HEK293T (cell line): ENCODE data around the gene NINL.
"Not testable (repeated sequence)": the region's sequence is repeated elsewhere in the genome, so short reads cannot be mapped to it uniquely, and the experiment has no call there.

ENCODE experiments used
- CTCF ChIA-PET: fragments of 350-600 bp; formaldehyde crosslinking; extraction: SDS; loops from one replicate; lab custom pipeline; 2021; ENCODE audit warnings: antibody characterized with exemption, inconsistent platforms; lab: Yijun Ruan, JAX
- POLR2A ChIA-PET: fragments of 350-600 bp; formaldehyde crosslinking; extraction: SDS; loops from one replicate; lab custom pipeline; 2020; ENCODE audit warnings: antibody characterized with exemption, inconsistent platforms; lab: Yijun Ruan, JAX
- DNase-seq: peaks from one replicate; pipeline ENCODE4 v3.0.0; 2012; ENCODE audit warnings: mixed read lengths; ENCODE audit errors: extremely low spot score
- ARNT ChIP-seq: fragments of 450-650 bp; IDR thresholded peaks from 2 replicates; pipeline ENCODE4 v1.6.1; 2017; ENCODE audit warnings: mild to moderate bottlenecking
- BHLHE40 ChIP-seq: fragments of 450-650 bp; IDR thresholded peaks from 2 replicates; pipeline ENCODE4 v1.6.1; 2016; ENCODE audit warnings: mild to moderate bottlenecking, moderate library complexity, borderline replicate concordance
- CTBP1 ChIP-seq: fragments of 450-650 bp; IDR thresholded peaks from 2 replicates; pipeline ENCODE4 v1.6.1; 2016; ENCODE audit warnings: borderline replicate concordance
- ELF4 ChIP-seq: fragments of 450-650 bp; IDR thresholded peaks from 2 replicates; pipeline ENCODE4 v1.6.1; 2017; ENCODE audit warnings: antibody characterized with exemption
- FOXA1 ChIP-seq: fragments of 450-650 bp; IDR thresholded peaks from 2 replicates; pipeline ENCODE4 v1.6.1; 2016; ENCODE audit warnings: mild to moderate bottlenecking
- FOXK2 ChIP-seq: fragments of 450-650 bp; IDR thresholded peaks from 2 replicates; pipeline ENCODE4 v1.6.1; 2016; ENCODE audit warnings: mild to moderate bottlenecking
- FOXM1 ChIP-seq: fragments of 450-650 bp; IDR thresholded peaks from 2 replicates; pipeline ENCODE4 v1.6.1; 2017; ENCODE audit warnings: mild to moderate bottlenecking, borderline replicate concordance
- HDGF ChIP-seq: fragments of 450-650 bp; IDR thresholded peaks from 2 replicates; pipeline ENCODE4 v1.6.1; 2017; ENCODE audit warnings: antibody characterized with exemption, borderline replicate concordance
- L3MBTL2 ChIP-seq: fragments of 450-650 bp; conservative IDR thresholded peaks from 2 replicates; pipeline ENCODE4 v1.6.1; 2016; ENCODE audit warnings: mild to moderate bottlenecking
- LEF1 ChIP-seq: fragments of 450-650 bp; IDR thresholded peaks from 2 replicates; pipeline ENCODE4 v1.6.1; 2017; ENCODE audit warnings: mild to moderate bottlenecking, borderline replicate concordance
- NFRKB ChIP-seq: fragments of 450-650 bp; IDR thresholded peaks from 2 replicates; pipeline ENCODE4 v1.6.1; 2016; ENCODE audit warnings: mild to moderate bottlenecking, moderate library complexity
- SP1 ChIP-seq: fragments of 450-650 bp; IDR thresholded peaks from 2 replicates; pipeline ENCODE4 v1.6.1; 2017
- SUZ12 ChIP-seq: fragments of 450-650 bp; IDR thresholded peaks from 2 replicates; pipeline ENCODE4 v1.6.1; 2016; ENCODE audit warnings: mild to moderate bottlenecking
- TARDBP ChIP-seq: fragments of 450-650 bp; IDR thresholded peaks from 2 replicates; pipeline ENCODE4 v1.6.1; 2016
- ZNF384 ChIP-seq: fragments of 450-650 bp; IDR thresholded peaks from 2 replicates; pipeline ENCODE4 v1.6.1; 2016
- TF ChIP-seq, protein P1 (sequence below): fragments of 450-650 bp; IDR thresholded peaks from 2 replicates; pipeline ENCODE4 v1.6.1; 2016

NINL gene

DNA sequence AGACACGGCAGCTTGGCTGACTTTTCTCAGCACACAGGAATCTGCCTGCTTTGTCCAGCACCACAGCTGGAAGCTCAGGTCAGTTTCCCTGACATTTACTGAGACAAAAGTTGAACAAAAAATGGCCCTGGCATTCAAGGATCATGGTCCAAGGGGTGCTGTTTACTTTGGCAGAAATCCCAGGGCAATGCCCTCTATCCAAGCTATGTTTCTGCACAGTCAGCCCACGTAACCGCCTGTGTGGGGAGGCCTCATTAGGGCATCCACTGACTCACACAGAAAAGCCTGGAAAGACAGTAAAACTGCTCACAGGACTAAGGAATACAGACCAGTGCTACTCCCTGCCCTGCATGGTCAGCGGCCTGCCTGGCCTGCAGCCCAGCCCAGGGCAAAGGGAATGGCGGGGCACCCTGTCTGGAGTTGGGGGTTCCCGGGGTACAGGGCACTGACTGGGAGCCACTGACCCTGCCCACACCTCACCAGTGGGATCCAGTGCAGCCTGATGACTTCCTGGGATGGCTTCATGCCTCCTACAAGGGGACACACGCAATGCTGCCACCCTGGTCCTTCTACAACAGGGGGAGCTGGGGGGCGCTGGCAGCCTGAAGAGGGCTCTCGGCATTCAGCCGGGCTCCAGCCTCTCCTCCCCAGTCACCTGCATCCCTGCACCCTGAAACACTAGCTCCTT, 77.1 kb downstream of the NINL start:
- ChIA-PET CTCF (no interaction called here), POLR2A (no interaction called here)
- DNase-seq: no peak
- no peak for TF ChIP-seq SP1

DNA sequence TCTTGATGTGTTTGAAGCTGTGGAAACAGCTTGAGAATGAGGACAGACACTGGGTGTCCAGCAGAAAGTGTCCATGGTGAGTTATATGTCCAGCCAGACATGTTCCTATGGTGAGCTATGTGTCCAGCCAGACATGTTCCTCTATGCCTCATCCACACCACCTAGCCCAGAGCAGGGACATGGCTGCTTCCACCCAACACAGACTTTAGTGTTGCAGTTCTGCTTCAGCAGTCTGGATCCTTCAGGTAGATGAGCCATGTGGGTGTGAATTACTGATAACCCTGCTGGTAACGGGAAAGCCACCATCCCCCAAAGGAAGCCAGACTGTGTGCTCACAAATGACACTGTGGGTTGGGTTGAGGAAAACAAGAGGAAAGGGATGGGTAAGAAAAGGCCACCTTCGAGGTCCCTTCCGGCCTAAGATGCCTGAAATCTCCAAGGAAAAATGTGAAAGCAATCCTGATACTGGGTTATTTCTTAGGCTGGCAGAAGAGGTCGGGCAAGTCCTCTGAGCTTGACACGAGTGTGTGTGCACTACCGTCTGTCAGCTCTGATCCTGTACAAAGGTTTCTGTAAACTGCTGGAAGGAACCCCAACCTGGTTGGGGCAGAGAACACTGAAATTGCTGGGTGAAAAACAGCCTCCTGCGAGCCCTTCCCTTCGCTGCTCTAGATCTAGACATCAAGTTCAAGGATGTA, 77.8 kb downstream of the NINL start:
- DNase-seq: no peak
- CTCF ChIA-PET: no interaction called here
- POLR2A ChIA-PET: no interaction called here
- TF ChIP-seq ARNT (no peak), LEF1 (no peak), CTBP1 (no peak), HDGF (no peak), L3MBTL2 (no peak), FOXM1 (no peak), TARDBP (no peak), SP1 (no peak), SUZ12 (no peak), BHLHE40 (no peak), FOXK2 (no peak), NFRKB (no peak), FOXA1 (no peak), ZNF384 (no peak), ELF4 (no peak)
- TF ChIP-seq, protein P1, sequence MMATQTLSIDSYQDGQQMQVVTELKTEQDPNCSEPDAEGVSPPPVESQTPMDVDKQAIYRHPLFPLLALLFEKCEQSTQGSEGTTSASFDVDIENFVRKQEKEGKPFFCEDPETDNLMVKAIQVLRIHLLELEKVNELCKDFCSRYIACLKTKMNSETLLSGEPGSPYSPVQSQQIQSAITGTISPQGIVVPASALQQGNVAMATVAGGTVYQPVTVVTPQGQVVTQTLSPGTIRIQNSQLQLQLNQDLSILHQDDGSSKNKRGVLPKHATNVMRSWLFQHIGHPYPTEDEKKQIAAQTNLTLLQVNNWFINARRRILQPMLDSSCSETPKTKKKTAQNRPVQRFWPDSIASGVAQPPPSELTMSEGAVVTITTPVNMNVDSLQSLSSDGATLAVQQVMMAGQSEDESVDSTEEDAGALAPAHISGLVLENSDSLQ: no peak

DNA sequence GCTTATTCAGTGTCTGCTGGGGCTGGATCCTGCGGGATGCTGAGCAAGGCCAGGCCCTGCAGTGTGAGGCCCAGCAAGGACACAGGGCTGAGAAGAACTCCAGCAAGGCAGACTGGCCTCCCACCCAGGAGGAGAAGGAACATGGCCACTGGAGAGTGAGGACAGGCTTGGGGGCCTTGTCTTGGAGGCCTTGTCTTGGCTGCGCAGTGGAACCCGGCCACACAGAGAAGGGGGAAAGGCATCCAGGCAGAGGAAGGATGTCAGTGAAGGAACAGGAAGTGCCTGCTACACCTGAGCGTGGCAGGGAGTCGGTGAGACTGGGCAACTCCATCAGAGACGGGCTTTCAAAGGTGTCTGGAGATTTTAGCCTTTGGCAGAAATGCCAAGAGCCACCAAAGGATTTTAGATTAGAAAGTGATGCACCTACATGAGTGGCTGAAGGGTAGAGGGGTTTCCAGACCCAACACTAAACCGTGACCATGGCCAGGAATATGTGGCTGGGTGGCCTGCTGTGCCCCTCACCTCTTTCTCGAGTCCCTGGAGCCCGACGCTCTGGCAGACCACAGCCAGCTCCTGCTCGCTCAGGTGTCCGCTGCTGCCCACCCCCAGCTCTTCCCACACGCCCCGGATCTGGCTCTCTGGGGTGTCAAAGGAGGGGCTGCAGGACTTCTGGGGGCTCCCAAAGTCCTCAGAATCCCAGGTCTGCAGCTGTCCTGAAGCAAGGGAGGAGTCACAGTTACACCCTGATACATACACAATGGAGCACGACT, 80.8 kb downstream of the NINL start:
- TF ChIP-seq TARDBP (no peak), CTBP1 (no peak), LEF1 (no peak), FOXA1 (no peak), SUZ12 (no peak), ZNF384 (no peak), FOXK2 (no peak), ARNT (no peak), ELF4 (no peak), BHLHE40 (no peak), FOXM1 (no peak)
- TF ChIP-seq, protein P1: no peak
- ChIA-PET CTCF (no interaction called here), POLR2A (no interaction called here)
- no peak for DNase-seq

DNA sequence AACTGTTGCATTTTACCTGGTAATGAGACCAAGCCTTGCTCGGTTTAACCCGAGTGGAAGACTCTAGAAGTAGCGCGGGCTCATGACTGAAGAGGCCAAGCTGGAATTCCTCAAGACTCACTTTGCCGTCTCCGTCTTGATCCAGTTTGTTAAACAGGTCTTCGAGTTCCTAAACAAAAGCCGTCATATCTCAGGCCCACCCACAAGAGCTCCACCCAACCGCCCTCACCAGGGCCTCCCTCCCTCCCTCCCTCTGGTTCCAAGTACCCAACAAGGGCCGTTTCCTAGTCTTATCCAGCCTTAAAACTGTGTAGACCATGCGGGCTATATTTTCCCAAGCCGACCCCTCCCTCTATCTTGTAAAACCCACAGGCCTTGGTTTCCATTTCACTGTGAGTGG, 81.4 kb downstream of the NINL start:
- CTCF ChIA-PET: no interaction called here
- no peak for DNase-seq
- TF ChIP-seq SP1: no peak
- no peak for TF ChIP-seq CTBP1
- TF ChIP-seq LEF1: no peak
- TF ChIP-seq FOXM1: no peak
- TF ChIP-seq, protein P1: no peak
- TF ChIP-seq FOXK2: no peak
- no peak for TF ChIP-seq L3MBTL2
- no peak for TF ChIP-seq NFRKB
- no peak for TF ChIP-seq SUZ12
- no peak for TF ChIP-seq HDGF
- no peak for TF ChIP-seq ZNF384
- no peak for TF ChIP-seq TARDBP
- no peak for TF ChIP-seq ELF4
- no peak for TF ChIP-seq BHLHE40
- TF ChIP-seq ARNT: no peak
- no peak for TF ChIP-seq FOXA1
- POLR2A ChIA-PET: no interaction called here

DNA sequence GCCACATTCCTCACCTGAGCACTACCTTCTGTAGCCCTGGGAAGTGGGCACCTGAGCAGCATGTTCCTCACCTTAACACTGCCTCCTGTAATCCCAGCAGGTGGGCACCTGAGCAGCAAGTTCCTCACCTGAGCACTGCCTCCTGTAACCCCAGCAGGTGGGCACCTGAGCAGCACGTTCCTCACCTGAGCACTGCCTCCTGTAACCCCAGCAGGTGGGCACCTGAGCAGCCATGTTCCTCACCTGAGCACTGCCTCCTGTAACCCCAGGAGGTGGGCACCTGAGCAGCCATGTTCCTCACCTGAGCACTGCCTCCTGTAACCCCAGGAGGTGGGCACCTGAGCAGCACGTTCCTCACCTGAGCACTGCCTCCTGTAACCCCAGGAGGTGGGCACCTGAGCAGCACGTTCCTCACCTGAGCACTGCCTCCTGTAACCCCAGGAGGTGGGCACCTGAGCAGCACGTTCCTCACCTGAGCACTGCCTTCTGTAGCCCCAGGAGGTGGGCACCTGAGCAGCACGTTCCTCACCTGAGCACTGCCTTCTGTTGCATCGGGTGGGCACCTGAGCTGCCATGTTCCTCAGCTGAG, 82.2 kb downstream of the NINL start:
- POLR2A ChIA-PET, CTCF ChIA-PET, DNase-seq: not testable (repeated sequence)

DNA sequence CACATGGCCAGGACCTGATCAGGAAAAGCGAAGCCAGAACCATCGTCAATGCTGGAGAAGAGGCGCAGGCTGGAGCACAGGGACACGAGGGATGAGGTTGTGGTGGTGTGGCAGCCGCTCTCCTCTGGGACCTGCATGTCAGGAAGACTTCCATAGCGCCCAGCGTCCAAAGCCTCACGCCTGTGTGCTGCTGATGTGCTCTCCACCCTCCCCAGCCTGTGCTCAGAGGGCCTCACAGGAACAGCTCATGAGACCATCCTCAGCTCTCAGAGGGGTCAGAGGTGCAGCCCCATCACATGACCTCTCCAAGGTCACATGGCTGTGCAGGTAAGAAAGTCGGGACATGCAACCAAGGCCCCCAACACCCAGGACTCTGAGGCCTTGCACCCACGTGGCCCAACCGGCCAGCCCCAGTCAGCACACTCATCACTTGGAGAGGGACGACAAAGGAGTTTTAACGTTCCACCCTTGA, 84.4 kb downstream of the NINL start:
- DNase-seq: no peak
- CTCF ChIA-PET: no interaction called here

More for the DNA sequence above, 84.4 kb downstream of the NINL start:
- TF ChIP-seq TARDBP (no peak), FOXK2 (no peak), ZNF384 (no peak)
- TF ChIP-seq, protein P1: no peak
- POLR2A ChIA-PET: no interaction called here
